Mucosa of rectum (tissue), 2 donors: ENCODE data around the gene KRTAP6-3.

ENCODE experiments used
- H3K27ac ChIP-seq, 2 donors: one replicate each; pipeline ENCODE4 v1.7.0; 2013; ENCODE audit warnings: inconsistent platforms in 2 of 2, low read depth in 2 of 2, low read length in 2 of 2
- H3K27me3 ChIP-seq, 2 donors: one replicate each; pipeline ENCODE4 v1.7.0; 2013; ENCODE audit warnings: low read length in 2 of 2; ENCODE audit not compliant: control insufficient read depth in 2 of 2, insufficient read depth in 2 of 2
- H3K36me3 ChIP-seq, 2 donors: one replicate each; pipeline ENCODE4 v1.7.0; 2013; ENCODE audit warnings: low read length in 2 of 2; ENCODE audit not compliant: control insufficient read depth in 2 of 2, insufficient read depth in 2 of 2
- H3K4me1 ChIP-seq, 2 donors: one replicate each; pipeline ENCODE4 v1.7.0; 2013; ENCODE audit warnings: low read length in 2 of 2, mild to moderate bottlenecking in 1 of 2; ENCODE audit not compliant: control insufficient read depth in 2 of 2, insufficient read depth in 2 of 2
- H3K4me3 ChIP-seq, 2 donors: one replicate each; pipeline ENCODE4 v1.7.0; 2013; ENCODE audit warnings: low read length in 2 of 2
- H3K9ac ChIP-seq, 2 donors: one replicate each; pipeline ENCODE4 v1.7.0; 2013; ENCODE audit warnings: low read length in 2 of 2, low read depth in 1 of 2, mild to moderate bottlenecking in 1 of 2
- H3K9me3 ChIP-seq, 2 donors: one replicate each; pipeline ENCODE4 v1.7.0; 2013; ENCODE audit warnings: low read length in 2 of 2; ENCODE audit not compliant: control insufficient read depth in 2 of 2
- donor health status: healthy.
- donor health status: Normal muscosa, but diverticular disease.

The KRTAP6-3 gene

DNA sequence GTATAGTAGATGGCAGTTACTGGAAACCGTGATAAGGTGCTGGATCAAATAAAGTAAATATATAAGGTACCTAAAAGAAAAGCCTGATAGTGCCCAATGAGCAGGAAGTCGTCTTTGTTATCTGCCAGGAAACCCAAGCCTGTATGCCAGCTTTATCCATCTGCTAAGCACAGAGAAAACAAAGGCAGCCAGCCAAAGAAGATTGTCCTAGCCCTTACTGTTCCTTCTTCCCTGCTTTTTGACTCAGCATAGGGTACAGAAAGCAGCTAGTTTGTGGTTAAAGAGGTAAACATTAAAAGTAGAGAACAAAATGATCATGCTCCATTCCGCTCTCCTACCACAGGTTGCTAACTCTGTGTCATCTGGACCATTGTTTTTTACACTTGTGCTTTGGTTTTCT lies 12.1 kb upstream of the KRTAP6-3 start:
- Histone ChIP-seq H3K9ac (no peak overlapping the region), H3K36me3 (no peaks in the 10 kb centered on the region), H3K27ac (no peak overlapping the region), H3K27me3 (no peaks in the 10 kb centered on the region), H3K9me3 (no peaks in the 10 kb centered on the region), H3K4me1 (no peaks in the 10 kb centered on the region), H3K4me3 (no peak overlapping the region)

DNA sequence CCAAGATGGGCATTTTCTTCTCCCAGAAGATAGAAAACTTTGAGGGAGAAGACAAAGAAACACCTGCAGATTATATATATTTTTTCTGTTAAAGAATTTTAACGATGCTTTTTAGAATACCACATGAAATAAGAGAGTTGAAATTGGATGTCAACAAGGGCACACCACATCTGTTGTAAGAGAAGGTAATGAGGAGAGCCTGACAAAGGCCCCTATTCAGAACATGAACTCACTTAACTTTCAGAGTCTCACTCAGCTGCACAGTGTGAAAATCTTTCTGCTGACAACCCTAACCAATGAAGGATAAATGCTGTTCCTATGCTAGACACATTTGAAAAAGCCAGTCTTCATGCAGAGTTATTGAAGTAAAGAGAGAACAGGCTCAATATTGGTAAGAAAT lies 9.4 kb upstream of the KRTAP6-3 start:
- H3K9ac ChIP-seq = no peak overlapping the region
- H3K4me3 ChIP-seq = no peak overlapping the region
- H3K27me3 ChIP-seq = no peaks in the 10 kb centered on the region
- no peak overlapping the region for H3K27ac ChIP-seq
- no peaks in the 10 kb centered on the region for H3K36me3 ChIP-seq
- H3K9me3 ChIP-seq = no peaks in the 10 kb centered on the region
- H3K4me1 ChIP-seq = no peaks in the 10 kb centered on the region

DNA sequence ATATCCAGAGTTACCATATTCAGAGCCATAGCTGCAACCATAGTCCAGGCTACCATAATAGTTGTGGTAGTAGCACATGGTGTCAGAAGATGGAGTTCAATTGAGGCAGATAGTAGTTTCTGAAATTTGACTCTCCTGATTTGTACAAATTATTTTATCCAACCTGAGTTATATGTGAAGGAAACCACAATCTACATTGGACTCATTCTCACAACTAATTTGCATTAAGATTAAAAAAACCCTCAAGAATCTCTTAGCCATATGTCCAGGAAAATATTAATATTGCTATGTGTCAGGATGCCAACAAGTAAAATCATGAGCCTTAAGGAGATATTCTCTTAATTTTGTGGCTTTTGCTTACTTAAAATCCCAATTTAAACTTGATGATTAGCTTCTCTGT lies 1.9 kb upstream of the KRTAP6-3 start, which contains the start of gene KRTAP22-2:
Gene KRTAP22-2 (minus strand): TSS at position 101 of the 400 bp plus-strand sequence.
- H3K27ac ChIP-seq = no peak within 1 kb of the TSS
- no peaks in the 10 kb centered on the region for H3K36me3 ChIP-seq
- H3K9me3 ChIP-seq = peaks cover 5% of the 10 kb centered on the region in 2 donors
- H3K9ac ChIP-seq = no peak within 1 kb of the TSS
- H3K27me3 ChIP-seq = no peaks in the 10 kb centered on the region
- no peak within 1 kb of the TSS for H3K4me3 ChIP-seq
- H3K4me1 ChIP-seq = no peaks in the 10 kb centered on the region

DNA sequence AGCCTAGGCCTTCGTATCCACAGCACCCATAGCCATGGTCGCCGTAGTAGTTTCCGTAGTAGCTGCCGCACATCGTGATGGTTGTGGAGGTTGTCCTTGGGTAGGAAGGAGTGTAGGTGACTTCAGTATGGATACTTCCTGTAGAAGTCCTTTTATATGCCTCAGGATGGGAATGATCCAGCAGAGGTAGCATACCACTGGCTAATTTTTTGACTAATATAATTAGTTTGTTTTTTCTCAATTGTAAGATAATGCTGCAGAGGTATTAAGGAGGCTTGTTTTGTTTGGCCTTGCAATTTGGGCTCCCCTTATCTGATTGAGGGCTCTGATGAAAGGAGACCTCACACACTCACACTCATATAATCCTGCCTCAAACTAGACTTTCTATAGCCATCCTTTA lies 6.6 kb downstream of the KRTAP6-3 start, which contains the start of gene KRTAP6-2:
Gene KRTAP6-2 (minus strand): TSS at position 101 of the 400 bp plus-strand sequence. CDS start 28 bp downstream, at position 73.
- Histone ChIP-seq H3K4me3 (no peak within 1 kb of the TSS), H3K9me3 (peaks cover 6 to 7% of the 10 kb centered on the region in 2 donors), H3K27ac (no peak within 1 kb of the TSS), H3K27me3 (no peaks in the 10 kb centered on the region), H3K4me1 (no peaks in the 10 kb centered on the region), H3K36me3 (no peaks in the 10 kb centered on the region), H3K9ac (no peak within 1 kb of the TSS)

DNA sequence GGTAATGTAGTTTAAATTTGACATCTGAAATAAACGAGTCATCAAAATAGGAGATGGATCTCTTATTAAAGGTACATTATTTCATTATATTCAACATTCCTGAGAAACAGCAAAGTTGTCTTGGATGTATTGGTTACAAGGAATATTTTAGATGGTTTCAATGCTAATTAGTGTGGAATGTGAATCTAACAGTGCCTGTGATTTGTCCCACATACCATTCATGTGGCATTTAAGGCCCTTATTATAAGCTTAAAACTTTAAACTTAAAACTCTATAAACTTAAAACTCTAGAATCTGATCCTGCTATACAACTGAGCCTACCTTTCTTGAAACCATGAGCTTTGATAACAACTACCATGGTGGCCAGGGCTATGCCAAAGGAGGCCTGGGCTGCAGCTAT lies 8.5 kb downstream of the KRTAP6-3 start, which contains the start of gene KRTAP22-1:
Gene KRTAP22-1 (plus strand): TSS at position 301 of the 400 bp plus-strand sequence.
- Histone ChIP-seq H3K27ac (no peak within 1 kb of the TSS), H3K4me1 (no peaks in the 10 kb centered on the region), H3K9ac (no peak within 1 kb of the TSS), H3K27me3 (no peaks in the 10 kb centered on the region), H3K4me3 (no peak within 1 kb of the TSS), H3K36me3 (no peaks in the 10 kb centered on the region), H3K9me3 (peaks cover 9% of the 10 kb centered on the region in 2 donors)

DNA sequence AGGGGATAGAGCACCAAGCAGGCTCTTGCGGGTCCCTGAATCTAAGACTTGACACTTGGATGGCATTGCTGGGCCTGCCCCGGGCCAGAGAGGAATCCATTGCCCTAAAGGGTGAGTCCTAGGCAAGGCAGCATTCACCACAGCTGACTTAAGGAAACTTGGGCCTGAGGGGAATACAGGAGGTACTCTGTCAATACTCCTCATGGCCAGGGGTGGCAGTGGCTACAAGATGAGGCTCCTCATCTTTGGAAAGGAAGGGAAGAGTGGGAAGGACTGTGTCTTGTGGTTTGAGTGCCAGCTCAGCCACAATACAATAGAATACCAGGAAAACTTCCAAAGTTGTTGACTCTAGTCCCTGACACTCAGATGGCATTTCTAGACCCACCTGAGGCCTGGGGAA lies 13.7 kb downstream of the KRTAP6-3 start:
- no peaks in the 10 kb centered on the region for H3K4me1 ChIP-seq
- H3K36me3 ChIP-seq = no peaks in the 10 kb centered on the region
- no peaks in the 10 kb centered on the region for H3K27me3 ChIP-seq

DNA sequence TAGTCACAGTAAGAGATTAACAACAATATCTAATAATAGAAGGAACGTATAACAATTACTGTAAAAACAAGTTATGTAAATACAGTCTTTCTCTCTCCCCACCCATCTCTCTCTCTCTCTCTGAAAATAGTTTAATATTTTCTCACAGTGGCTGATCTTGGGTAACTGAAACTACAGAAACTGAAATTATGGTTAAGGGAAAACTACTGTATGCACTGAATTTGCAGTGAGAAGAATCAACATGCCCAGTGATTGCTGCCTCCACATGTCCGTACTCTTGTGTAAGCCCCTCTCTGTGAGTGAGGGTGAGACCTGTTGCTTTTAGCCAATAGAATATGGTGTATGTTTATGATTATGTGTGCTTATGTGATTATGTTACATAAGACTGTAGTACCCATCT lies 19.9 kb downstream of the KRTAP6-3 start:
- Histone ChIP-seq H3K36me3 (no peaks in the 10 kb centered on the region), H3K4me1 (no peaks in the 10 kb centered on the region), H3K4me3 (no peak overlapping the region), H3K9me3 (peaks cover 2 to 4% of the 10 kb centered on the region in 2 donors), H3K9ac (no peak overlapping the region), H3K27me3 (no peaks in the 10 kb centered on the region), H3K27ac (no peak overlapping the region)

More for the DNA sequence above, 13.7 kb downstream of the KRTAP6-3 start:
- Histone ChIP-seq H3K4me3 (no peak overlapping the region), H3K27ac (no peak overlapping the region), H3K9me3 (peaks cover 3 to 6% of the 10 kb centered on the region in 2 donors), H3K9ac (no peak overlapping the region)

DNA sequence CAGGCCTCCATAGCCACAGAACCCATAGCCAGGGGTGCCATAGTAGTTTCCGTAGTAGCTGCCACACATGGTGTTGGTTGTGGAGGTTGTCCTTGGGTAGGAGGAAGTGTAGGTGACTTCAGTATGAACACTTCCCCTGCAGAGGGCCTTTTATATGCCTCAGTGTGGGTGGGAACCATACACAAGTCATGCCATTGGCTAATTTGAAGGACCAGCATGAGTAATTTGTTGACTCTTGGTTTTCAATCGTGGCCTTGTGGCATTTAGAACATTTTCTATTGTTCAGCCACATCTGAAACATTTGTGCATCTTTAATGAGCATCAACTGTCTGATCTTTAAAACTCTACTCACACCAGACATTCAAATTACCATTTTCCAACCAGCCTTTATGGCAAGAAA lies 21.6 kb downstream of the KRTAP6-3 start, which contains the start of gene KRTAP6-1:
Gene KRTAP6-1 (minus strand): TSS at position 95 of the 400 bp plus-strand sequence. CDS start 26 bp downstream, at position 69.
- H3K9ac ChIP-seq = no peak within 1 kb of the TSS
- peaks cover 2 to 4% of the 10 kb centered on the region in 2 donors for H3K9me3 ChIP-seq
- no peak within 1 kb of the TSS for H3K27ac ChIP-seq
- no peak within 1 kb of the TSS for H3K4me3 ChIP-seq
- H3K27me3 ChIP-seq = no peaks in the 10 kb centered on the region
- no peaks in the 10 kb centered on the region for H3K4me1 ChIP-seq
- H3K36me3 ChIP-seq = no peaks in the 10 kb centered on the region

DNA sequence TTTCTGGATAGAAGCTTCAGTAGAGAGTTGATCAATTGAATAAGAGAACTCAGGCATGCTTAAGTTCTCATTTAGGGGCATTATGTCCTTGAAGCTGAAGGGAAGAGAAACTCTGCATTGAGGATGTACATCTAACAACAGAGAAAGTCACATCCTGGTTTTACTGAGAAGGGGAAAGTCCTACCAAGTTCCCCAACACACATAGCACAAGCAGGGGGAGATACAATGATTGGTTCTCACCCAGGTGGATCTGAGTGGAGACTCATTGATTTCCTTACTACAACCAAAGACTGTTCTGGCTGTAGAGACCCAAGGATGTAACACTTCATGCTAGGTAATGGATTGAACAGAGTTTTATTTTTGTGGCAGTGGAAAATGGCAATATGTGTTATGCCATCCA lies 23.0 kb downstream of the KRTAP6-3 start:
- Histone ChIP-seq H3K36me3 (no peaks in the 10 kb centered on the region), H3K27me3 (no peaks in the 10 kb centered on the region), H3K27ac (no peak overlapping the region), H3K4me1 (no peaks in the 10 kb centered on the region), H3K4me3 (no peak overlapping the region), H3K9me3 (peaks cover 2 to 4% of the 10 kb centered on the region in 2 donors), H3K9ac (no peak overlapping the region)

DNA sequence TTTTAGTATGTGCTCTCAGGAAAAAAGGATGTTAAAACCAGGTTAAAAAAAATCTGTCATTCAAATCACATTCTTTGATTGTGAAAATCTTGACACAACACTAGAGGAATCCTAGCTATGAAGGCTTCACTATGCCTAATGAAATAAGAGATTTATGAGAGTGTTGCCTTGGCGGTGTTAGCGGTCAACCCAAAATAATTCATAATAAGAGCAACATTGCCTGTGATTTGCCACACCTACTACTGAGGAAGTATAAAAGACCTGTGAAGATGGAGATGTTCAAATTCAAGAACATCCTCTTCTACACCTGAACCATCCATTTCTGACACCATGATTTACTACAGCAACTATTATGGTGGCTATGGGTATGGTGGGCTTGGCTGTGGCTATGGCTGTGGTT lies 23.9 kb downstream of the KRTAP6-3 start, which contains the start of gene KRTAP20-1:
Gene KRTAP20-1 (plus strand): TSS at position 301 of the 400 bp plus-strand sequence. CDS start 30 bp downstream, at position 331.
- Histone ChIP-seq H3K4me1 (no peaks in the 10 kb centered on the region), H3K9me3 (peaks cover 2 to 3% of the 10 kb centered on the region in 2 donors), H3K36me3 (no peaks in the 10 kb centered on the region), H3K27me3 (no peaks in the 10 kb centered on the region), H3K27ac (no peak within 1 kb of the TSS), H3K9ac (no peak within 1 kb of the TSS), H3K4me3 (no peak within 1 kb of the TSS)
